K562 (cell line): ENCODE data around the gene JUND. TPM values are rescaled to one million over a fixed set of nuclear protein-coding genes. Genes with fewer than 3 reads are reported as not detected.

Experiments
- ATF7 ChIP-seq: fragments of 450-650 bp; IDR thresholded peaks from 2 replicates; pipeline ENCODE4 v1.7.1; 2014; ENCODE audit warnings: mild to moderate bottlenecking, moderate library complexity
- ELF1 ChIP-seq: fragments of 200-800 bp; sonication (Bioruptor generic); IDR thresholded peaks from 2 replicates; pipeline ENCODE4 v1.6.1; 2016; ENCODE audit warnings: missing genetic modification characterization, missing compliant biosample characterization
- ETV5 ChIP-seq: sonication (generic); formaldehyde crosslinking; IDR thresholded peaks from 2 replicates; pipeline ENCODE4 v1.4.0; 2020; ENCODE audit warnings: low read depth, mild to moderate bottlenecking, missing genetic modification reagents
- FOXA1 ChIP-seq: fragments of 450-650 bp; IDR thresholded peaks from 2 replicates; pipeline ENCODE4 v1.6.1; 2016; ENCODE audit warnings: mild to moderate bottlenecking, borderline replicate concordance
- MAFG ChIP-seq: fragments of 450-650 bp; conservative IDR thresholded peaks from 2 replicates; pipeline ENCODE4 v1.6.1; 2016; ENCODE audit warnings: missing genetic modification characterization, missing compliant biosample characterization
- MBD2 ChIP-seq: sonication (generic); IDR thresholded peaks from 2 replicates; pipeline ENCODE4 v1.6.1; 2016; ENCODE audit warnings: low read depth, borderline replicate concordance
- MYNN ChIP-seq, 2 experiments: sonication (generic); formaldehyde crosslinking in 1 of 2; IDR thresholded peaks; 2 replicates each; pipeline versions ENCODE4 v1.5.0 to v1.6.1; 2016 to 2020; ENCODE audit warnings: antibody characterized with exemption in 1 of 2, missing genetic modification reagents in 1 of 2
- NCOA4 ChIP-seq: fragments of 450-650 bp; IDR thresholded peaks from 2 replicates; pipeline ENCODE4 v1.6.1; 2018; ENCODE audit warnings: mild to moderate bottlenecking; ENCODE audit not compliant: partially characterized antibody
- NFE2 ChIP-seq: IDR thresholded peaks from 2 replicates; pipeline ENCODE4 v1.6.1; 2014; ENCODE audit warnings: antibody characterized with exemption, low read depth
- SUPT5H ChIP-seq: fragments of 450-650 bp; IDR thresholded peaks from 2 replicates; pipeline ENCODE4 v1.6.1; 2016
- TBL1XR1 ChIP-seq, 2 experiments: IDR thresholded peaks; 2 replicates each; pipeline ENCODE4 v1.6.1; 2012; ENCODE audit warnings: improper control_type of control experiment in 2 of 2, low read length in 2 of 2, mild to moderate bottlenecking in 1 of 2
- polyA plus RNA-seq, 8 experiments: library from polyadenylated mRNA; depleted of rRNA in 4 of 8; stranded (reverse) in 5 of 8; unstranded in 3 of 8; fragments of >200 nt; fragmentation: Nextera tagmentation in 2 of 8; fragmentation: Illumina TruSeq in 1 of 8; extraction: Ambion mirVana in 2 of 8; extraction: Trizol in 1 of 8; gene quantifications; 2 replicates each; pipeline versions ENCODE4 v1.2.1 to v1.2.3, GENCODE V29; 2011 to 2014; ENCODE audit warnings: inconsistent platforms in 1 of 8, missing spikeins in 1 of 8
- total RNA-seq, 7 experiments: library from RNA; depleted of rRNA in 6 of 7; stranded (reverse); fragments of >200 nt in 6 of 7; fragmentation: Illumina TruSeq in 2 of 7; extraction: Trizol in 2 of 7; gene quantifications; 2 replicates each; pipeline versions ENCODE4 v1.2.1 to v1.2.3, GENCODE V29; 2011 to 2021; ENCODE audit warnings: low replicate concordance in 1 of 7
- TF ChIP-seq, protein P1 (sequence below): sonication (generic); formaldehyde crosslinking; IDR thresholded peaks from 2 replicates; pipeline ENCODE4 v1.8.0; 2023; ENCODE audit warnings: mild to moderate bottlenecking, missing genetic modification reagents
- TF ChIP-seq, protein P2 (sequence below): fragments of 450-650 bp; IDR thresholded peaks from 2 replicates; pipeline ENCODE4 v1.6.1; 2016; ENCODE audit warnings: low read depth
- TF ChIP-seq, protein P3 (sequence below): fragments of 450-650 bp; IDR thresholded peaks from 2 replicates; pipeline ENCODE4 v1.6.1; 2017; ENCODE audit warnings: mild to moderate bottlenecking, moderate library complexity
- TF ChIP-seq, protein P4 (sequence below): sonication (generic); IDR thresholded peaks from 2 replicates; pipeline ENCODE4 v1.6.1; 2016

Gene JUND
- total and polyA plus RNA-seq, 9 of the 15 experiments (the other 6 are each of a cell fraction or from before 2014, with no cell fraction given), result 6.4 to 286 (median 42.3) TPM

DNA sequence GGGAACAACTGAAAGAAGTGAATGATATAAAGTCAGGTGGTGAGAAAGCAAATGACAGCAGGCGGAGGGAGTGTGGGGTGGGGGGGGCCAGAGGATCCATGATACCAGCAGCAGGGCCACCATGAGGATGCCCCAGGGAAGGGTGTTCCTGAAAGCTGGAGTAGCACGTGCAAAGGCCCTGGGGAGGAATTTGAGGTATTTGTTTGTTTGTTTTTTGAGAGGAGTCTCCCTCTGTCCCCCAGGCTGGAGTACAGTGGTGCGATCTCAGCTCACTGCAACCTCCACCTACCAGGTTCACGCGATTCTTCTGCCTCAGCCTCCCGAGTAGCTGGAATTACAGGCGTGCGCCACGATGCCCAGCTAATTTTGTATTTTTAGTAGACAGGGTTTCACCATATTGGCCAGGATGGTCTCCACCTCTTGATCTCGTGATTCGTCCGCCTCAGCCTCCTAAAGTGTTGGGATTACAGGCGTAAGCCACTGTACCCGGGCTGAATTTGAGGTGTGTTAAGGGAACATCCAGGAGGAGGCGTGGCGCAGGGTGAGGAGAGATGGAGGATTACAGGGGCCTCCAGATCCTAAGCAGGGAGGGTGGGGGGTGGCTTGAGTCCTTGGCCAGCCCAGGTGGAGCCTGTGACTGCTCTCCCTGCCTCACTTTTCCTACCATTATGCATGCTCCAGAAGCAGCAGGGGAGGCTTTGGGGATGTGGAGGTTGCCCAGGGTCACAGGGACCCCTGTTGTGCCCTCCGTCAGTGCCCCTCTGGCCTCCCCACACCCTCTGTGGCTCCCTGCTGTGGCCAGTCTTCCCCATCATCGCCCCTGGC is 12.4 kb upstream of the JUND start (continued):
- TF ChIP-seq, protein P1, sequence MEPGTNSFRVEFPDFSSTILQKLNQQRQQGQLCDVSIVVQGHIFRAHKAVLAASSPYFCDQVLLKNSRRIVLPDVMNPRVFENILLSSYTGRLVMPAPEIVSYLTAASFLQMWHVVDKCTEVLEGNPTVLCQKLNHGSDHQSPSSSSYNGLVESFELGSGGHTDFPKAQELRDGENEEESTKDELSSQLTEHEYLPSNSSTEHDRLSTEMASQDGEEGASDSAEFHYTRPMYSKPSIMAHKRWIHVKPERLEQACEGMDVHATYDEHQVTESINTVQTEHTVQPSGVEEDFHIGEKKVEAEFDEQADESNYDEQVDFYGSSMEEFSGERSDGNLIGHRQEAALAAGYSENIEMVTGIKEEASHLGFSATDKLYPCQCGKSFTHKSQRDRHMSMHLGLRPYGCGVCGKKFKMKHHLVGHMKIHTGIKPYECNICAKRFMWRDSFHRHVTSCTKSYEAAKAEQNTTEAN (CRISPR knock-in tag), result no peak
- TF ChIP-seq, protein P2, sequence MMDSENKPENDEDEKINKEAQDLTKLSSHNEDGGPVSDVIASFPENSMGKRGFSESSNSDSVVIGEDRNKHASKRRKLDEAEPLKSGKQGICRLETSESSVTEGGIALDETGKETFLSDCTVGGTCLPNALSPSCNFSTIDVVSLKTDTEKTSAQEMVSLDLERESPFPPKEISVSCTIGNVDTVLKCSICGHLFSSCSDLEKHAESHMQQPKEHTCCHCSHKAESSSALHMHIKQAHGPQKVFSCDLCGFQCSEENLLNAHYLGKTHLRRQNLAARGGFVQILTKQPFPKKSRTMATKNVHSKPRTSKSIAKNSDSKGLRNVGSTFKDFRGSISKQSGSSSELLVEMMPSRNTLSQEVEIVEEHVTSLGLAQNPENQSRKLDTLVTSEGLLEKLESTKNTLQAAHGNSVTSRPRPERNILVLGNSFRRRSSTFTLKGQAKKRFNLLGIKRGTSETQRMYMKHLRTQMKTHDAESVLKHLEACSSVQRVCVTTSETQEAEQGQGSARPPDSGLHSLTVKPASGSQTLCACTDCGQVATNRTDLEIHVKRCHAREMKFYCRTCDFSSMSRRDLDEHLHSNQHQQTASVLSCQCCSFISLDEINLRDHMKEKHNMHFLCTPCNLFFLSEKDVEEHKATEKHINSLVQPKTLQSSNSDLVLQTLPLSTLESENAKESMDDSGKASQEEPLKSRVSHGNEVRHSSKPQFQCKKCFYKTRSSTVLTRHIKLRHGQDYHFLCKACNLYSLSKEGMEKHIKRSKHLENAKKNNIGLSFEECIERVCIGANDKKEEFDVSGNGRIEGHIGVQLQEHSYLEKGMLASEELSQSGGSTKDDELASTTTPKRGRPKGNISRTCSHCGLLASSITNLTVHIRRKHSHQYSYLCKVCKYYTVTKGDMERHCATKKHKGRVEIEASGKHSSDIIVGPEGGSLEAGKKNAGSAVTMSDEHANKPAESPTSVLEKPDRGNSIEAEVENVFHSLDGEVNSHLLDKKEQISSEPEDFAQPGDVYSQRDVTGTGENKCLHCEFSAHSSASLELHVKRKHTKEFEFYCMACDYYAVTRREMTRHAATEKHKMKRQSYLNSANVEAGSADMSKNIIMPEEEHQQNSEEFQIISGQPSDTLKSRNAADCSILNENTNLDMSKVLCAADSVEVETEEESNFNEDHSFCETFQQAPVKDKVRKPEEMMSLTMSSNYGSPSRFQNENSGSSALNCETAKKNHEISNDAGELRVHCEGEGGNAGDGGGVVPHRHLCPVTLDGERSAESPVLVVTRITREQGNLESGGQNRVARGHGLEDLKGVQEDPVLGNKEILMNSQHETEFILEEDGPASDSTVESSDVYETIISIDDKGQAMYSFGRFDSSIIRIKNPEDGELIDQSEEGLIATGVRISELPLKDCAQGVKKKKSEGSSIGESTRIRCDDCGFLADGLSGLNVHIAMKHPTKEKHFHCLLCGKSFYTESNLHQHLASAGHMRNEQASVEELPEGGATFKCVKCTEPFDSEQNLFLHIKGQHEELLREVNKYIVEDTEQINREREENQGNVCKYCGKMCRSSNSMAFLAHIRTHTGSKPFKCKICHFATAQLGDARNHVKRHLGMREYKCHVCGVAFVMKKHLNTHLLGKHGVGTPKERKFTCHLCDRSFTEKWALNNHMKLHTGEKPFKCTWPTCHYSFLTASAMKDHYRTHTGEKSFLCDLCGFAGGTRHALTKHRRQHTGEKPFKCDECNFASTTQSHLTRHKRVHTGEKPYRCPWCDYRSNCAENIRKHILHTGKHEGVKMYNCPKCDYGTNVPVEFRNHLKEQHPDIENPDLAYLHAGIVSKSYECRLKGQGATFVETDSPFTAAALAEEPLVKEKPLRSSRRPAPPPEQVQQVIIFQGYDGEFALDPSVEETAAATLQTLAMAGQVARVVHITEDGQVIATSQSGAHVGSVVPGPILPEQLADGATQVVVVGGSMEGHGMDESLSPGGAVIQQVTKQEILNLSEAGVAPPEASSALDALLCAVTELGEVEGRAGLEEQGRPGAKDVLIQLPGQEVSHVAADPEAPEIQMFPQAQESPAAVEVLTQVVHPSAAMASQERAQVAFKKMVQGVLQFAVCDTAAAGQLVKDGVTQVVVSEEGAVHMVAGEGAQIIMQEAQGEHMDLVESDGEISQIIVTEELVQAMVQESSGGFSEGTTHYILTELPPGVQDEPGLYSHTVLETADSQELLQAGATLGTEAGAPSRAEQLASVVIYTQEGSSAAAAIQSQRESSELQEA, result no peak
- TF ChIP-seq, protein P3, sequence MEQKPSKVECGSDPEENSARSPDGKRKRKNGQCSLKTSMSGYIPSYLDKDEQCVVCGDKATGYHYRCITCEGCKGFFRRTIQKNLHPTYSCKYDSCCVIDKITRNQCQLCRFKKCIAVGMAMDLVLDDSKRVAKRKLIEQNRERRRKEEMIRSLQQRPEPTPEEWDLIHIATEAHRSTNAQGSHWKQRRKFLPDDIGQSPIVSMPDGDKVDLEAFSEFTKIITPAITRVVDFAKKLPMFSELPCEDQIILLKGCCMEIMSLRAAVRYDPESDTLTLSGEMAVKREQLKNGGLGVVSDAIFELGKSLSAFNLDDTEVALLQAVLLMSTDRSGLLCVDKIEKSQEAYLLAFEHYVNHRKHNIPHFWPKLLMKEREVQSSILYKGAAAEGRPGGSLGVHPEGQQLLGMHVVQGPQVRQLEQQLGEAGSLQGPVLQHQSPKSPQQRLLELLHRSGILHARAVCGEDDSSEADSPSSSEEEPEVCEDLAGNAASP, result no peak
- no peak for TF ChIP-seq MBD2
- TF ChIP-seq SUPT5H, result no peak
- no peak for TF ChIP-seq NCOA4
- no peak for TF ChIP-seq ETV5 (CRISPR knock-in tag)
- no peak for TF ChIP-seq FOXA1
- no peak for TF ChIP-seq TBL1XR1 (IDR thresholded peaks at IDR 0.05; ENCODE audit: low read length in 2 of 2)
- TF ChIP-seq MAFG, result no peak
- TF ChIP-seq ATF7, result no peak
- no peak for TF ChIP-seq NFE2
- no peak for TF ChIP-seq MYNN (IDR thresholded peaks at IDR 0.05)
- no peak for TF ChIP-seq MYNN (CRISPR knock-in tag; IDR thresholded peaks at IDR 0.05)
- TF ChIP-seq, protein P4, sequence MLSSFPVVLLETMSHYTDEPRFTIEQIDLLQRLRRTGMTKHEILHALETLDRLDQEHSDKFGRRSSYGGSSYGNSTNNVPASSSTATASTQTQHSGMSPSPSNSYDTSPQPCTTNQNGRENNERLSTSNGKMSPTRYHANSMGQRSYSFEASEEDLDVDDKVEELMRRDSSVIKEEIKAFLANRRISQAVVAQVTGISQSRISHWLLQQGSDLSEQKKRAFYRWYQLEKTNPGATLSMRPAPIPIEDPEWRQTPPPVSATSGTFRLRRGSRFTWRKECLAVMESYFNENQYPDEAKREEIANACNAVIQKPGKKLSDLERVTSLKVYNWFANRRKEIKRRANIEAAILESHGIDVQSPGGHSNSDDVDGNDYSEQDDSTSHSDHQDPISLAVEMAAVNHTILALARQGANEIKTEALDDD, result no peak
- no peak for TF ChIP-seq ELF1
